Endodermal cell (in vitro differentiated cells): ENCODE data around the gene MRPL24. TPM values are rescaled to one million over a fixed set of nuclear protein-coding genes. Genes with fewer than 3 reads are reported as not detected.

Source experiments
- DNase-seq: peaks from one replicate; pipeline ENCODE4 v3.0.0-alpha.2; 2017
- H3K27ac ChIP-seq: 2 replicates; pipeline ENCODE4 v1.5.1; 2013; ENCODE audit warnings: mild to moderate bottlenecking, low read depth, low read length, moderate library complexity
- H3K27me3 ChIP-seq: 2 replicates; pipeline ENCODE4 v1.6.1; 2013; ENCODE audit warnings: mild to moderate bottlenecking, low read length, moderate library complexity; ENCODE audit not compliant: insufficient read depth, control insufficient read depth, poor library complexity, severe bottlenecking
- H3K36me3 ChIP-seq: 2 replicates; pipeline ENCODE4 v1.7.0; 2013; ENCODE audit warnings: mild to moderate bottlenecking, low read length, moderate library complexity; ENCODE audit not compliant: control insufficient read depth, insufficient read depth
- H3K4me1 ChIP-seq: one replicate; pipeline ENCODE4 v1.7.0; 2013; ENCODE audit warnings: low read length; ENCODE audit not compliant: control insufficient read depth, insufficient read depth
- H3K4me3 ChIP-seq: 2 replicates; pipeline ENCODE4 v1.5.1; 2013; ENCODE audit warnings: mild to moderate bottlenecking, low read length, moderate library complexity
- H3K9ac ChIP-seq: 2 replicates; pipeline ENCODE4 v1.6.1; 2013; ENCODE audit warnings: mild to moderate bottlenecking, low read length, moderate library complexity; ENCODE audit not compliant: poor library complexity, severe bottlenecking; ENCODE audit errors: extremely low read depth
- H3K9me3 ChIP-seq: 2 replicates; pipeline ENCODE4 v1.6.1; 2013; ENCODE audit warnings: mild to moderate bottlenecking, low read length, moderate library complexity; ENCODE audit not compliant: control insufficient read depth
- H3K27ac Mint-ChIP-seq: 2 replicates; pipeline ENCODE4 v1.8.0; 2020; ENCODE audit warnings: mixed read lengths
- H3K27me3 Mint-ChIP-seq: 2 replicates; pipeline ENCODE4 v1.8.0; 2021; ENCODE audit warnings: mild to moderate bottlenecking, mixed read lengths; ENCODE audit not compliant: insufficient read depth
- H3K36me3 Mint-ChIP-seq: 2 replicates; pipeline ENCODE4 v1.8.0; 2020; ENCODE audit warnings: low read depth, mixed read lengths
- H3K4me1 Mint-ChIP-seq: 2 replicates; pipeline ENCODE4 v1.8.0; 2020; ENCODE audit warnings: mixed read lengths
- H3K4me3 Mint-ChIP-seq: 2 replicates; pipeline ENCODE4 v1.8.0; 2020; ENCODE audit warnings: mild to moderate bottlenecking, moderate library complexity, mixed read lengths
- H3K9me3 Mint-ChIP-seq: 2 replicates; pipeline ENCODE4 v1.8.0; 2020; ENCODE audit warnings: mild to moderate bottlenecking, mixed read lengths
- WGBS, 2 experiments: methylation state at CpG; one replicate each; pipeline versions ENCODE4 v1.1.5 to v1.1.7; 2013; ENCODE audit warnings: missing lambda C conversion rate in 2 of 2, mixed read lengths in 1 of 2; ENCODE audit not compliant: insufficient coverage in 1 of 2, insufficient read length in 1 of 2; 5-methylcytosine and 5-hydroxymethylcytosine counted together
- total RNA-seq, 2 donors: library from RNA; stranded (reverse); fragmentation: NEBNext Ultra II Directional in 1 of 2; extraction: Animal tissue kit (Norgen Biotek cat#: 25700) in 1 of 2; gene quantifications; 2 replicates in 1 of 2; 3 replicates in 1 of 2; pipeline ENCODE4 v1.2.1, GENCODE V29; 2021
- TF ChIP-seq, protein P1 (sequence below): fragments of 200-600 bp; sonication (generic); conservative IDR thresholded peaks from 2 replicates; pipeline ENCODE4 v1.5.0; 2021; ENCODE audit warnings: antibody characterized with exemption, mild to moderate bottlenecking

The MRPL24 gene
- total RNA-seq, 2 donors from 2014 or later: 32.2 to 35.5 TPM

DNA sequence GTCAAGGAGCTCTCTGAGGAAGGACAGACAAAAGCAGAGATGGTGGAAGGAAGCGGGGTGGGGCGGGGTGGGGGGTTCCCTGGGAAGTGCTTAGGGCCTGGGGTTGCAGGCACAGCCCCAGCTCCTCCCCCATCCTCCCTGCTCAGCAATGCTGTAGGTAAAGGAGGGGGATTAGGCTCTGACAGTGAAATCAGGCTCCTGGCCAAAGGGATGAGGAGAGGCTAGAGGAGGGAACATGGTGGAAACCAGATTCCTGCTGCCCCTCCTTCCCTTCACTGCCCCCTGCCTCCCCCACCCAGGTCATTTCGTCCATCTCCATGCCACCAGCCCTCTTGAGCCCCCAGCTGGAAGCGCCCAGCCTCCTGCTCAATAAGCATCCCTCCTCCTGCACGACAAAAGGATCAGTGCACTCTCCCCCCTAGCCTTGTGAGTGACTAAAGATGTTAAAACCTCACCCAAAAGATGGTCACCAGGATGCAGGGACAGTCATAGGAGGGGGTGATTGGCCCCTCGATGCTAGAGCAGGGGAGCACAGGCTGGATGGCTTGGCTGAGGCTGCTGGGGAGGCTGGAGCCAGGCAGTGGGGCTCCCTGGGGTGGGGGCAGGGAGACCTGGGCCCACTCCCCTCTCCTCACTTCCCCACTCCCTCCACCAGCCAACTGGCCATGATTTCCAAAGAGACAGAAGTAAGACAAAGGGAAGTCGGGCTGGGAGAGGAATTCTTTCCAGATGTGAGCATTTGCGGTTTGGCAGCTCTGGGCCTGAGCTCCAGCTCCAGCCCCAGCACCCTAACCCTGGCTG is 33.3 kb downstream of the MRPL24 start:
- Histone ChIP-seq H3K27ac (peak overlapping the region; percentile 71), H3K27me3 (no peaks in the 10 kb centered on the region), H3K36me3 (no peaks in the 10 kb centered on the region), H3K9me3 (no peaks in the 10 kb centered on the region), H3K4me1 (peaks cover 24% of the 10 kb centered on the region), H3K9ac (peak overlapping the region; percentile 54), H3K4me3 (peak overlapping the region; percentile 91)
- peak; percentile 83 for DNase-seq
- Mint-ChIP-seq H3K27me3 (peaks cover 31% of the 10 kb centered on the region), H3K4me3 (peak overlapping the region; percentile 72), H3K36me3 (peaks cover 5% of the 10 kb centered on the region), H3K27ac (peak overlapping the region; percentile 94), H3K9me3 (no peaks in the 10 kb centered on the region), H3K4me1 (peaks cover 58% of the 10 kb centered on the region)
- WGBS, 2 experiments: 22 to 40% methylated on average over 2 to 8 of the region's 8 CpGs
- TF ChIP-seq, protein P1, sequence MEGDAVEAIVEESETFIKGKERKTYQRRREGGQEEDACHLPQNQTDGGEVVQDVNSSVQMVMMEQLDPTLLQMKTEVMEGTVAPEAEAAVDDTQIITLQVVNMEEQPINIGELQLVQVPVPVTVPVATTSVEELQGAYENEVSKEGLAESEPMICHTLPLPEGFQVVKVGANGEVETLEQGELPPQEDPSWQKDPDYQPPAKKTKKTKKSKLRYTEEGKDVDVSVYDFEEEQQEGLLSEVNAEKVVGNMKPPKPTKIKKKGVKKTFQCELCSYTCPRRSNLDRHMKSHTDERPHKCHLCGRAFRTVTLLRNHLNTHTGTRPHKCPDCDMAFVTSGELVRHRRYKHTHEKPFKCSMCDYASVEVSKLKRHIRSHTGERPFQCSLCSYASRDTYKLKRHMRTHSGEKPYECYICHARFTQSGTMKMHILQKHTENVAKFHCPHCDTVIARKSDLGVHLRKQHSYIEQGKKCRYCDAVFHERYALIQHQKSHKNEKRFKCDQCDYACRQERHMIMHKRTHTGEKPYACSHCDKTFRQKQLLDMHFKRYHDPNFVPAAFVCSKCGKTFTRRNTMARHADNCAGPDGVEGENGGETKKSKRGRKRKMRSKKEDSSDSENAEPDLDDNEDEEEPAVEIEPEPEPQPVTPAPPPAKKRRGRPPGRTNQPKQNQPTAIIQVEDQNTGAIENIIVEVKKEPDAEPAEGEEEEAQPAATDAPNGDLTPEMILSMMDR: no peak

DNA sequence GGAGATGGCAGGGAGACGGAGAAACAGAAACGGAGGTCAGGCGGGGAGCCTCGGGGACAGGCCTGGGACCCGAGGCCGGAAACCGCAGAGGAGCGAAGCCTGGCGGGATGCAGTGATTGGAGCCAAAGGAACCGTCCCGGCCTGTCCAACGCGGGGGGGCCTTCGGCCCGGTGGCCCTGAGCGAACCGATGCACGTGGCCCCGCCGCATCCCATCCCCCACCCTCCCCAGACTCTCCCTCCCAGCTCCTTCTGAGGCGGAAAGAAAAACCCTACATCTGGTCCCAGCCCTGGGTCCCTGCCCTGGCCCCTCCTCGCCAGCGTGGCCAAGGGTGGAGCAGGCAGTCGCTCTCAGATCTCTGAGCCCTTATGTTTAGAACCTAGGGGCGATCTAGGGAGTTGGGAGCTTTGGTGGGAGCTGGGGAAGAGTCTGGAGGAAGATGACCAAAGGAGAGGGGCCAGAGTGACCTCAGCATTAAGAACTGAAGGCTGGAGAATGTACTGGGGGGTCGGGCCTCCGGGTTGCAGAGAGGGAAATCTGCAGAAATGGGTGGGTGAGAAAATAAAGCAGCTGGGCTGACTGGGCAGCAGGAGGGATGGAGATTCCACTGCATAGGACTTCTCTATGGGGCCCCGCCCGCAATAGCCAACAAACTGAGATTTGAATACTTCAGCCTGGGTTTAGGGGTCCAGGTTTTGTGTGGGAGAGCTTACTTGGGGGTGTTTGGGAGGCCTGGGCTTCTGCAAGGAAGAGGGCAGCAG is 34.1 kb downstream of the MRPL24 start:
- Histone ChIP-seq H3K4me3 (peak overlapping the region; percentile 91), H3K4me1 (peaks cover 24% of the 10 kb centered on the region), H3K9me3 (no peaks in the 10 kb centered on the region), H3K9ac (peak overlapping the region; percentile 54), H3K27ac (peak overlapping the region; percentile 71), H3K27me3 (no peaks in the 10 kb centered on the region), H3K36me3 (no peaks in the 10 kb centered on the region)
- TF ChIP-seq, protein P1: no peak
- Mint-ChIP-seq H3K27me3 (peaks cover 39% of the 10 kb centered on the region), H3K27ac (peak overlapping the region; percentile 94), H3K36me3 (peaks cover 5% of the 10 kb centered on the region), H3K9me3 (no peaks in the 10 kb centered on the region), H3K4me3 (peak overlapping the region; percentile 72), H3K4me1 (peaks cover 62% of the 10 kb centered on the region)
- peak; percentile 90 for DNase-seq
- WGBS, 2 experiments: 4 to 9% methylated on average over 13 to 29 of the region's 29 CpGs

DNA sequence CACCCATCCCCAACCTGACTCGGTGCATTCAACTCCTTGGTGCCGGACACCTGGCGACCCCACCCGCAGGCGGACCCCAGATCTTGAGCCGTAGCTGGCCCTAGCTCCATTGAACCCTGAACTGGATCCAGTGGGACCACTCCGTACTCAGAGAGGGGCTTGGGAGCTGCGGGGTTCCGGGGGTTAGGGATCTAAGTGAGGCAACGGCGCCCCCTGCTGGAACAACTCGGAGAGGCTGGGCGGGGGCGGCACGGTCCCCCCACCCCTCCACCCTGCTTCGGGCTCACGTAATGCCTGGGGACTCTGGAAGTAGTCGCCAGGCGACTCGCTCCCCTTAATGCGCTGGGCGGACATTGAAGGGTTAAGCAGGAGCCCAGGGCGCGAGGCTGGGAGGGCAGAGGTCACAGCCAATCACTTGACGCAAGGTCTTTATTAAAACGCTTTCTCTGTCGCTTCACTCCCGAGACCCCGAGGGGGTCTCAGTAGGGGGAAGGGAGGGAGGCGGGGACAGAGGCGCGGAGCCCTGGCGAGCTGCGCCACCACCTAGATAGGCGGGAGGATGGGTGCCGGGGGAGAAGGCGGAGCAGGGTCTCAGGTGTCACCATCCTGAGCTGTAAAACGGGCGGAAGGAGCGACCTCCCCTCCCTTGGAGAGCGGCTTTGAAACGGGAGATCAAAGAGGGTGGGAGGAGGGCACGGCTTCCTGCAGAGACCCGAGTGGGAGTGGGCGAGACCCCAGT is 34.8 kb downstream of the MRPL24 start:
- Histone ChIP-seq H3K9ac (peak overlapping the region; percentile 54), H3K4me3 (peak overlapping the region; percentile 91), H3K9me3 (no peaks in the 10 kb centered on the region), H3K27me3 (no peaks in the 10 kb centered on the region), H3K36me3 (no peaks in the 10 kb centered on the region), H3K4me1 (peaks cover 24% of the 10 kb centered on the region), H3K27ac (peak overlapping the region; percentile 71)
- Mint-ChIP-seq H3K4me1 (peaks cover 61% of the 10 kb centered on the region), H3K9me3 (no peaks in the 10 kb centered on the region), H3K36me3 (peaks cover 9% of the 10 kb centered on the region), H3K27ac (peak overlapping the region; percentile 94), H3K4me3 (peak overlapping the region; percentile 72), H3K27me3 (peaks cover 47% of the 10 kb centered on the region)
- 0 to 3% methylated on average over 23 to 45 of the region's 45 CpGs for WGBS, 2 experiments
- peak; percentile 97 for DNase-seq
- TF ChIP-seq, protein P1: peak; percentile 98
